IMR-90 (cell line): Measurements from ENCODE around the gene DBT. TPM values are rescaled to one million over a fixed set of nuclear protein-coding genes. Genes with fewer than 3 reads are reported as not detected.

Source experiments
- ATAC-seq: fragments of 200-7000 bp; cut with Tn5 transposase; 2 replicates; pipeline ENCODE4 v1.9.1; 2020; ENCODE audit warnings: low read depth, mild to moderate bottlenecking, moderate library complexity
- BruUV-seq: library from RNA; stranded (reverse); fragments of 400-500 nt; replicated peaks from 2 replicates; lab custom pipeline; 2021; lab: Mats Ljungman, UMichigan
- CTCF ChIA-PET: fragments of 300-600 bp; formaldehyde crosslinking; extraction: SDS; loops from one replicate; lab custom pipeline; 2021; ENCODE audit warnings: antibody characterized with exemption; lab: Yijun Ruan, JAX
- POLR2A ChIA-PET: fragments of 300-600 bp; sonication (Branson Sonifier 250); formaldehyde crosslinking; loops from one replicate; lab custom pipeline; 2022; ENCODE audit warnings: antibody characterized with exemption; ENCODE audit not compliant: unreplicated experiment; lab: Charles Lee
- DNase-seq: peaks from one replicate; pipeline ENCODE4 v3.0.0; 2013
- H2AFZ ChIP-seq: replicated peaks from 2 replicates; pipeline ENCODE3; 2013; ENCODE audit warnings: low read length, mild to moderate bottlenecking; ENCODE audit not compliant: poor library complexity
- H2AK5ac ChIP-seq: 2 replicates; pipeline ENCODE4 v1.6.1; 2013; ENCODE audit warnings: low read depth, low read length, inconsistent platforms
- H2AK9ac ChIP-seq: replicated peaks from 2 replicates; pipeline ENCODE3; 2013; ENCODE audit warnings: mild to moderate bottlenecking, low read depth, low read length, moderate library complexity; ENCODE audit not compliant: poor library complexity
- H2BK120ac ChIP-seq: 2 replicates; pipeline ENCODE4 v1.6.1; 2013; ENCODE audit warnings: low read depth, low read length, inconsistent platforms
- H2BK15ac ChIP-seq: 3 replicates; pipeline ENCODE4 v1.6.1; 2013; ENCODE audit warnings: low read depth, low read length, inconsistent platforms
- H2BK20ac ChIP-seq: 2 replicates; pipeline ENCODE4 v1.6.1; 2013; ENCODE audit warnings: low read depth, mild to moderate bottlenecking, inconsistent platforms, low read length, moderate library complexity
- H2BK5ac ChIP-seq: 2 replicates; pipeline ENCODE4 v1.6.1; 2013; ENCODE audit warnings: mild to moderate bottlenecking, low read depth, low read length, inconsistent platforms; ENCODE audit not compliant: poor library complexity, severe bottlenecking
- H3K14ac ChIP-seq: replicated peaks from 2 replicates; pipeline ENCODE4 v1.6.1; 2013; ENCODE audit warnings: low read depth, low read length, inconsistent platforms
- H3K18ac ChIP-seq: 2 replicates; pipeline ENCODE4 v1.6.1; 2013; ENCODE audit warnings: low read depth, low read length, control low read depth
- H3K23ac ChIP-seq: 2 replicates; pipeline ENCODE4 v1.6.1; 2013; ENCODE audit warnings: low read depth, low read length, inconsistent platforms
- H3K27ac ChIP-seq: 2 replicates; pipeline ENCODE4 v1.5.1; 2013; ENCODE audit warnings: mild to moderate bottlenecking, control low read depth, low read length; ENCODE audit not compliant: insufficient read depth
- H3K27me3 ChIP-seq: 2 replicates; pipeline ENCODE4 v1.6.1; 2013; ENCODE audit warnings: low read length; ENCODE audit not compliant: control insufficient read depth, insufficient read depth
- H3K36me3 ChIP-seq: 2 replicates; pipeline ENCODE4 v1.6.1; 2013; ENCODE audit warnings: low read length, mixed read lengths; ENCODE audit not compliant: control insufficient read depth, insufficient read depth
- H3K4ac ChIP-seq: 2 replicates; pipeline ENCODE4 v1.6.1; 2013; ENCODE audit warnings: low read depth, low read length, inconsistent platforms
- H3K4me1 ChIP-seq: 2 replicates; pipeline ENCODE4 v1.6.1; 2013; ENCODE audit warnings: low read length, mixed read lengths; ENCODE audit not compliant: control insufficient read depth, insufficient read depth
- H3K4me2 ChIP-seq: 2 replicates; pipeline ENCODE4 v1.6.1; 2013; ENCODE audit warnings: low read depth, mild to moderate bottlenecking, control low read depth, low read length, moderate library complexity
- H3K4me3 ChIP-seq: 2 replicates; pipeline ENCODE4 v1.5.1; 2013; ENCODE audit warnings: low read depth, mild to moderate bottlenecking, control low read depth, low read length, moderate library complexity; ENCODE audit not compliant: insufficient read depth
- H3K56ac ChIP-seq: 2 replicates; pipeline ENCODE4 v1.6.1; 2013; ENCODE audit warnings: low read length, inconsistent platforms; ENCODE audit not compliant: insufficient read depth; ENCODE audit errors: extremely low read depth
- H3K79me1 ChIP-seq, 2 experiments: 2 replicates each; pipeline ENCODE4 v1.6.1; 2013; ENCODE audit warnings: low read length in 2 of 2, inconsistent platforms in 1 of 2, low read depth in 1 of 2
- H3K9ac ChIP-seq: 2 replicates; pipeline ENCODE4 v1.6.1; 2013; ENCODE audit warnings: low read depth, low read length, control low read depth
- H3K9me1 ChIP-seq: 2 replicates; pipeline ENCODE4 v1.6.1; 2013; ENCODE audit warnings: low read length, inconsistent platforms; ENCODE audit not compliant: insufficient read depth
- H3K9me3 ChIP-seq: 2 replicates; pipeline ENCODE4 v1.6.1; 2013; ENCODE audit warnings: low read length; ENCODE audit not compliant: control insufficient read depth, insufficient read depth
- H4K20me1 ChIP-seq: 2 replicates; pipeline ENCODE4 v1.6.1; 2013; ENCODE audit warnings: low read length, inconsistent platforms; ENCODE audit not compliant: insufficient read depth
- H4K5ac ChIP-seq: 2 replicates; pipeline ENCODE4 v1.6.1; 2013; ENCODE audit warnings: mild to moderate bottlenecking, low read depth, low read length, control low read depth
- H4K8ac ChIP-seq, 2 experiments: 2 replicates each; pipeline ENCODE4 v1.6.1; 2013; ENCODE audit warnings: low read depth in 2 of 2, low read length in 2 of 2, control low read depth in 1 of 2, inconsistent platforms in 1 of 2
- H4K91ac ChIP-seq: 2 replicates; pipeline ENCODE4 v1.6.1; 2013; ENCODE audit warnings: low read depth, low read length, inconsistent platforms; ENCODE audit not compliant: insufficient read depth
- CTCF ChIP-seq: conservative IDR thresholded peaks from 2 replicates; pipeline ENCODE4 v1.5.1; 2012; ENCODE audit warnings: mild to moderate bottlenecking, low read depth, low read length, improper control_type of control experiment
- RAD21 ChIP-seq: IDR thresholded peaks from 2 replicates; pipeline ENCODE4 v1.6.1; 2012; ENCODE audit warnings: low read length, improper control_type of control experiment
- WGBS, 2 experiments: methylation state at CpG; one replicate each; pipeline versions ENCODE4 v1.1.5 to v1.1.7; 2013; ENCODE audit warnings: missing lambda C conversion rate in 2 of 2; ENCODE audit not compliant: insufficient read length in 1 of 2; ENCODE audit errors: extremely low coverage in 2 of 2; 5-methylcytosine and 5-hydroxymethylcytosine counted together
- dilution Hi-C: fragments of 300-500 bp; cut with HindIII; formaldehyde crosslinking; loops from one replicate; pipeline ENCODE4 v1.14.3; 2018; ENCODE audit warnings: low sequenced_read_pairs; ENCODE audit not compliant: unreplicated experiment
- in situ Hi-C: fragments of 300-500 bp; cut with MboI; formaldehyde crosslinking; loops from 3 replicates; pipeline ENCODE4 v1.14.3; 2019; ENCODE audit warnings: low sequenced_read_pairs, inconsistent platforms, mixed read lengths
- intact Hi-C: fragments of 100-400 bp; cut with micrococcal nuclease; formaldehyde crosslinking; loops from 2 replicates; pipeline ENCODE4 v1.10.0; 2022
- polyA plus RNA-seq, 3 experiments: library from polyadenylated mRNA; depleted of rRNA; stranded (reverse); fragments of >200 nt; gene quantifications; 2 replicates each; pipeline ENCODE4 v1.2.3, GENCODE V29; 2012; ENCODE audit warnings: low replicate concordance in 1 of 3
- total RNA-seq: library from RNA; depleted of rRNA; stranded (reverse); fragments of >200 nt; gene quantifications from 2 replicates; pipeline ENCODE4 v1.2.3, GENCODE V29; 2012
- TF ChIP-seq, protein P1 (sequence below): fragments of 150-350 bp; IDR thresholded peaks from 2 replicates; pipeline ENCODE4 v1.6.1; 2017; ENCODE audit warnings: mild to moderate bottlenecking, antibody characterized with exemption, low read length, low read depth

Gene DBT
- total and polyA plus RNA-seq, 2 of the 4 experiments (the other 2 are of a cell fraction) = 3.4 to 3.8 TPM

DNA sequence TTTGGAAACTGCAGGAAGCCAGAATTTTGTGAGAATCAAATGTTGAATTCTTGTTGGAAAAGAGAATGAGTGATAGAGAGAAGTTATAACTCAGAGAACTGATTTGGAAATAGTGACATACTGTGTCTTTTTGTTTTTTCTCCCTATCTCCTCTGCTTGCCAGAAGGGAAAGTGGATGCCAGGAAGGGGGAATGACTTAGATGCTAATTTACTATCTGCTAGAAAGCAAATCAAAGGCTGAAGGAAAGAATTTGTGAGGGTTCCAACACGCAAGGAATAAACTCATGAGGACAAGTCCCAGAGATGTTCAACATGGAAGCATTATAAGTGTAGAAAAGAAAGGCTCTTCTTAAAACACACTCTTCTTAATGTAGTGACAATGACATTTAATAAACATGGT lies 51.0 kb downstream of the DBT start:
- no peak overlapping the region for H4K8ac ChIP-seq
- H2AK5ac ChIP-seq = no peak overlapping the region
- dilution Hi-C loops = no loop called here
- no peak overlapping the region for H2BK120ac ChIP-seq
- no TSS peak for BruUV-seq
- ChIA-PET POLR2A (no interaction called here), CTCF (no interaction called here)
- no peaks in the 10 kb centered on the region for H4K20me1 ChIP-seq
- ATAC-seq = no peak
- H2BK15ac ChIP-seq = no peak overlapping the region
- no peak overlapping the region for H3K14ac ChIP-seq
- no peak overlapping the region for H3K18ac ChIP-seq
- H3K36me3 ChIP-seq = peaks cover 8% of the 10 kb centered on the region
- no peak overlapping the region for H3K4ac ChIP-seq
- WGBS, 2 experiments = no CpG with 5 or more reads among the region's 1 CpG
- H2AK9ac ChIP-seq = no peak overlapping the region
- no peak for TF ChIP-seq RAD21
- TF ChIP-seq, protein P1, sequence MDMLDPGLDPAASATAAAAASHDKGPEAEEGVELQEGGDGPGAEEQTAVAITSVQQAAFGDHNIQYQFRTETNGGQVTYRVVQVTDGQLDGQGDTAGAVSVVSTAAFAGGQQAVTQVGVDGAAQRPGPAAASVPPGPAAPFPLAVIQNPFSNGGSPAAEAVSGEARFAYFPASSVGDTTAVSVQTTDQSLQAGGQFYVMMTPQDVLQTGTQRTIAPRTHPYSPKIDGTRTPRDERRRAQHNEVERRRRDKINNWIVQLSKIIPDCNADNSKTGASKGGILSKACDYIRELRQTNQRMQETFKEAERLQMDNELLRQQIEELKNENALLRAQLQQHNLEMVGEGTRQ = no peak
- no peak for TF ChIP-seq CTCF
- H2AFZ ChIP-seq = no peak overlapping the region
- H3K4me3 ChIP-seq = no peak overlapping the region
- DNase-seq = no peak
- H3K56ac ChIP-seq = no peak overlapping the region
- no peak overlapping the region for H3K4me2 ChIP-seq
- no peaks in the 10 kb centered on the region; a peak in 2 of 4 replicates for H3K79me1 ChIP-seq
- H3K9me3 ChIP-seq = no peaks in the 10 kb centered on the region
- no peak overlapping the region for H2BK5ac ChIP-seq
- H3K27ac ChIP-seq = no peak overlapping the region
- no peak overlapping the region for H2BK20ac ChIP-seq
- H3K9me1 ChIP-seq = no peaks in the 10 kb centered on the region; the same call in 1 of the 2 replicates
- intact Hi-C loops = no loop called here
- H3K4me1 ChIP-seq = no peaks in the 10 kb centered on the region
- in situ Hi-C loops = no loop called here
- H3K27me3 ChIP-seq = no peaks in the 10 kb centered on the region
- no peak overlapping the region for H4K5ac ChIP-seq
- H4K91ac ChIP-seq = no peak overlapping the region
- H3K23ac ChIP-seq = no peak overlapping the region
- H3K9ac ChIP-seq = no peak overlapping the region
